ENCODE measurements around the gene TMEM179. TPM values are rescaled to one million over a fixed set of nuclear protein-coding genes. Genes with fewer than 3 reads are reported as not detected.

TMEM179 gene
- total and polyA plus RNA-seq, 2 experiments from 2014 or later = not detected

GRCh38 chr14:104611881-104612280 is 7.3 kb upstream of the TMEM179 start:
- Histone ChIP-seq H3K27ac (no peak overlapping the region), H3K9me3 (ENCODE audit: low read depth) (no peaks in the 10 kb centered on the region), H3K9ac (no peak overlapping the region), H2AFZ (no peak overlapping the region), H3K4me3 (no peak overlapping the region), H3K9me2 (ENCODE audit: insufficient read depth) (no peaks in the 10 kb centered on the region), H3K27me3 (replicated peaks; ENCODE audit: insufficient read depth) (peaks cover 24% of the 10 kb centered on the region), H3K36me3 (ENCODE audit: low read depth) (no peaks in the 10 kb centered on the region), H3F3A (ENCODE audit: insufficient read depth) (no peaks in the 10 kb centered on the region), H3K4me1 (ENCODE audit: insufficient read depth) (no peaks in the 10 kb centered on the region), H3K4me2 (ENCODE audit: unreplicated experiment) (no peak overlapping the region), H3K79me2 (ENCODE audit: insufficient read depth) (no peaks in the 10 kb centered on the region), H4K20me1 (ENCODE audit: insufficient read depth) (no peaks in the 10 kb centered on the region)
- WGBS, 2 experiments (ENCODE audit: low coverage in 1 of 2, low lambda C conversion rate in 2 of 2, missing lambda C conversion rate in 2 of 2) = 14 to 15% methylated on average over 8 of the region's 8 CpGs
- DNase-seq = no peak
- no peak for TF ChIP-seq EZH2phosphoT487 (IDR thresholded peaks at IDR 0.05; ENCODE audit: insufficient read depth, low read depth)
- TF ChIP-seq EZH2 (IDR thresholded peaks at IDR 0.05; ENCODE audit: insufficient read depth, poor library complexity, severe bottlenecking) = no peak
- in situ Hi-C loops (cut with MboI) = no loop called here

- H3K79me2 ChIP-seq (ENCODE audit: insufficient read depth) = no peaks in the 10 kb centered on the region
- H3K27me3 ChIP-seq (replicated peaks; ENCODE audit: insufficient read depth) = peaks cover 21% of the 10 kb centered on the region
- WGBS, 2 experiments (ENCODE audit: low coverage in 1 of 2, low lambda C conversion rate in 2 of 2, missing lambda C conversion rate in 2 of 2) = 12 to 14% methylated on average over 4 of the region's 4 CpGs
- H3K36me3 ChIP-seq (ENCODE audit: low read depth) = no peaks in the 10 kb centered on the region
- no peaks in the 10 kb centered on the region for H4K20me1 ChIP-seq (ENCODE audit: insufficient read depth)
- H3K4me1 ChIP-seq (ENCODE audit: insufficient read depth) = no peaks in the 10 kb centered on the region
- H3K9ac ChIP-seq = no peak overlapping the region
- no peak for TF ChIP-seq EZH2 (IDR thresholded peaks at IDR 0.05; ENCODE audit: insufficient read depth, poor library complexity, severe bottlenecking)
- TF ChIP-seq EZH2phosphoT487 (IDR thresholded peaks at IDR 0.05; ENCODE audit: insufficient read depth, low read depth) = no peak
- H3F3A ChIP-seq (ENCODE audit: insufficient read depth) = no peaks in the 10 kb centered on the region
- H3K9me2 ChIP-seq (ENCODE audit: insufficient read depth) = no peaks in the 10 kb centered on the region
- no peak overlapping the region for H2AFZ ChIP-seq
- H3K9me3 ChIP-seq (ENCODE audit: low read depth) = no peaks in the 10 kb centered on the region
- H3K27ac ChIP-seq = no peak overlapping the region
- in situ Hi-C loops (cut with MboI) = no loop called here
- no peak overlapping the region for H3K4me3 ChIP-seq
- no peak overlapping the region for H3K4me2 ChIP-seq (ENCODE audit: unreplicated experiment)
- DNase-seq = no peak
Measured at GRCh38 chr14:104610749-104611310, 6.3 kb upstream of the TMEM179 start.

- H3K27me3 ChIP-seq (replicated peaks; ENCODE audit: insufficient read depth) = peaks cover 32% of the 10 kb centered on the region
- in situ Hi-C loops (cut with MboI) = no loop called here
- H3K4me3 ChIP-seq = no peak overlapping the region
- no peaks in the 10 kb centered on the region for H3K9me3 ChIP-seq (ENCODE audit: low read depth)
- H3K4me1 ChIP-seq (ENCODE audit: insufficient read depth) = no peaks in the 10 kb centered on the region
- H3K27ac ChIP-seq = no peak overlapping the region
- H3K79me2 ChIP-seq (ENCODE audit: insufficient read depth) = no peaks in the 10 kb centered on the region
- no peak overlapping the region for H3K9ac ChIP-seq
- H3K36me3 ChIP-seq (ENCODE audit: low read depth) = no peaks in the 10 kb centered on the region
- no peak for TF ChIP-seq EZH2phosphoT487 (IDR thresholded peaks at IDR 0.05; ENCODE audit: insufficient read depth, low read depth)
- no peak for TF ChIP-seq EZH2 (IDR thresholded peaks at IDR 0.05; ENCODE audit: insufficient read depth, poor library complexity, severe bottlenecking)
- H3K9me2 ChIP-seq (ENCODE audit: insufficient read depth) = no peaks in the 10 kb centered on the region
- no peaks in the 10 kb centered on the region for H3F3A ChIP-seq (ENCODE audit: insufficient read depth)
- WGBS, 2 experiments (ENCODE audit: low coverage in 1 of 2, low lambda C conversion rate in 2 of 2, missing lambda C conversion rate in 2 of 2) = 38 to 47% methylated on average over 7 of the region's 7 CpGs
- no peaks in the 10 kb centered on the region for H4K20me1 ChIP-seq (ENCODE audit: insufficient read depth)
- H3K4me2 ChIP-seq (ENCODE audit: unreplicated experiment) = no peak overlapping the region
- DNase-seq = no peak
- no peak overlapping the region for H2AFZ ChIP-seq
Measured at GRCh38 chr14:104609666-104610065, 5.1 kb upstream of the TMEM179 start.

- 14 to 16% methylated on average over 26 to 30 of the region's 32 CpGs for WGBS, 2 experiments (ENCODE audit: low coverage in 1 of 2, low lambda C conversion rate in 2 of 2, missing lambda C conversion rate in 2 of 2)
- Histone ChIP-seq H4K20me1 (ENCODE audit: insufficient read depth) (no peaks in the 10 kb centered on the region), H3K9me2 (ENCODE audit: insufficient read depth) (no peaks in the 10 kb centered on the region), H3K4me1 (ENCODE audit: insufficient read depth) (no peaks in the 10 kb centered on the region), H3K9ac (no peak overlapping the region), H3K79me2 (ENCODE audit: insufficient read depth) (no peaks in the 10 kb centered on the region), H3K36me3 (ENCODE audit: low read depth) (no peaks in the 10 kb centered on the region), H3K27ac (no peak overlapping the region), H3K27me3 (replicated peaks; ENCODE audit: insufficient read depth) (peaks cover 31% of the 10 kb centered on the region), H2AFZ (no peak overlapping the region), H3K4me3 (no peak overlapping the region), H3F3A (ENCODE audit: insufficient read depth) (no peaks in the 10 kb centered on the region), H3K9me3 (ENCODE audit: low read depth) (no peaks in the 10 kb centered on the region), H3K4me2 (ENCODE audit: unreplicated experiment) (no peak overlapping the region)
- DNase-seq = no peak
- in situ Hi-C loops (cut with MboI) = no loop called here
- TF ChIP-seq EZH2 (IDR thresholded peaks at IDR 0.05; ENCODE audit: insufficient read depth, poor library complexity, severe bottlenecking) (no peak), EZH2phosphoT487 (IDR thresholded peaks at IDR 0.05; ENCODE audit: insufficient read depth, low read depth) (no peak)
Measured at GRCh38 chr14:104603711-104604401, 716 bp downstream of the TMEM179 start.

Data from GM23248 (cell line).